ENCODE data around the gene IFITM1. TPM values are rescaled to one million over a fixed set of nuclear protein-coding genes. Genes with fewer than 3 reads are reported as not detected.

IFITM1 gene
- total RNA-seq, 2 experiments from 2014 or later = 1,182 to 1,374 TPM

Other genes with a start within 250 kb of the IFITM1 start
- gene SCGB1C1, start 121.0 kb upstream of the IFITM1 start, total RNA-seq = not detected
- 10 to 100 TPM; 56.9 to 61.9 TPM for gene BET1L, start 106.6 kb upstream of the IFITM1 start, total RNA-seq
- gene RIC8A, start 106.3 kb upstream of the IFITM1 start, total RNA-seq = 100 to 1,000 TPM; 102 to 111 TPM
- 10 to 100 TPM; 24.3 to 25.2 TPM for gene SIRT3, start 77.7 kb upstream of the IFITM1 start, total RNA-seq
- 100 to 1,000 TPM; 130 to 131 TPM for gene PSMD13, start 77.1 kb upstream of the IFITM1 start, total RNA-seq
- 10 to 100 TPM; 32.1 to 34.0 TPM for gene NLRP6, start 35.6 kb upstream of the IFITM1 start, total RNA-seq
- gene PGGHG, start 24.9 kb upstream of the IFITM1 start, total RNA-seq = 100 to 1,000 TPM; 641 to 664 TPM
- not detected for gene IFITM5, start 14.5 kb upstream of the IFITM1 start, total RNA-seq
- gene IFITM2, start 6.2 kb upstream of the IFITM1 start, total RNA-seq = 1,000 to 10,000 TPM; 1,890 to 1,949 TPM
- gene IFITM3, start 6.8 kb downstream of the IFITM1 start, total RNA-seq = 100 to 1,000 TPM; 258 to 267 TPM
- 1 to 10 TPM; 1.1 TPM for gene B4GALNT4, start 55.5 kb downstream of the IFITM1 start, total RNA-seq
- under 1 TPM; 0.30 to 0.45 TPM for gene PKP3, start 80.2 kb downstream of the IFITM1 start, total RNA-seq
- gene SIGIRR, start 101.0 kb downstream of the IFITM1 start, total RNA-seq = 100 to 1,000 TPM; 273 to 276 TPM
- gene ANO9, start 128.0 kb downstream of the IFITM1 start, total RNA-seq = 100 to 1,000 TPM; 115 to 122 TPM
- gene PTDSS2, start 136.2 kb downstream of the IFITM1 start, total RNA-seq = 10 to 100 TPM; 27.6 to 27.8 TPM
- 10 to 100 TPM; 88.9 to 93.2 TPM for gene RNH1, start 193.2 kb downstream of the IFITM1 start, total RNA-seq
- gene HRAS, start 221.5 kb downstream of the IFITM1 start, total RNA-seq = 10 to 100 TPM; 47.6 to 49.9 TPM
- gene LRRC56, start 223.5 kb downstream of the IFITM1 start, total RNA-seq = 1 to 10 TPM; 4.3 to 4.7 TPM
- 1 to 10 TPM; 2.5 to 2.7 TPM for gene LMNTD2, start 246.7 kb downstream of the IFITM1 start, total RNA-seq
- 10 to 100 TPM; 36.5 to 41.0 TPM for gene RASSF7, start 246.9 kb downstream of the IFITM1 start, total RNA-seq